DMS53 treated with DMSO at 0.1 percent for 48 hours (cell line): ENCODE measurements around the gene SLC26A3.
A peak's percentile ranks its signal among the peaks of the same experiment; 100 is the strongest.

Experiments
- DNase-seq: peaks from one replicate; lab custom pipeline; 2025; ENCODE audit not compliant: unreplicated experiment; lab: John Stamatoyannopoulos, UW

The SLC26A3 gene

DNA sequence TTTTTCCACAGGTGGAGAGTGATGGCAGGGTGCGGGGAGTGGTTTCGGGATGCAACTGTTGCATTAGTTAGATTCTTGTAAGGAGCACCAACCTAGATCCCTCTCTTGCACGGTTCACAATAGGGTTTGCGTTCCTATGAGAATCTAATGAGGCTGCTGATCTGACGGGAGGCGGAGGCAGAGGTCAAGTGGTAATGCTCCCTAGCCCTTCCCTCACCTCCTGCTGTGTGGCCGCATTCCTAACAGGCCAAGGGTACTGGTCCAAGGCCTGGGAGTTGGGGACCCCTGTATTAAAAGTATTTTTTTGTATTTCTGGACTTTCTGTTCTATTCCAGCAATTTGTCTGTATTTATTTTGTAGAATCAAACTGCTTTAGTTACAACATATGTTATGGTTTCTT, 51.9 kb downstream of the SLC26A3 start:
- no peak for DNase-seq

DNA sequence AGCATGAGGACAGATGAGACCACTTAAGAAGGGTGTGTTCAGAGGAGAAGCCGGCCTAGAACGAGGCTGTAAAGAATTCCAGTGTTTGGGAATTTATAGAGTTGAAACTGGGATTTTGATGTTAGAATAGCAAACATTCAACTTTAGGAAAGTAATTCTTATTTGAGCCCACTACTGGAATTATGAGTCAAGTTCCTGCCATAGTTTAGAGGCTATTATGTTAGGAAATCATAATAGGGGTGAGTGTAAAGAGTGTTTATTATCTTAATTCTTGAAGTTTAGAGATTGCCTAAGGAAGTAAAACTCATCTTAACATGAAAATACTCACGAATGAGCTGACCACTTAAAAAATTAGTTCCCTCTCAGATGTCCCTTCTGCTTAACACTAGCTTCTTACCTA, 57.0 kb downstream of the SLC26A3 start:
- DNase-seq, result no peak

- DNase-seq, result no peak
These were observed 58.7 kb downstream of the SLC26A3 start for GRCh38 chr7:107744345-107744750.

DNA sequence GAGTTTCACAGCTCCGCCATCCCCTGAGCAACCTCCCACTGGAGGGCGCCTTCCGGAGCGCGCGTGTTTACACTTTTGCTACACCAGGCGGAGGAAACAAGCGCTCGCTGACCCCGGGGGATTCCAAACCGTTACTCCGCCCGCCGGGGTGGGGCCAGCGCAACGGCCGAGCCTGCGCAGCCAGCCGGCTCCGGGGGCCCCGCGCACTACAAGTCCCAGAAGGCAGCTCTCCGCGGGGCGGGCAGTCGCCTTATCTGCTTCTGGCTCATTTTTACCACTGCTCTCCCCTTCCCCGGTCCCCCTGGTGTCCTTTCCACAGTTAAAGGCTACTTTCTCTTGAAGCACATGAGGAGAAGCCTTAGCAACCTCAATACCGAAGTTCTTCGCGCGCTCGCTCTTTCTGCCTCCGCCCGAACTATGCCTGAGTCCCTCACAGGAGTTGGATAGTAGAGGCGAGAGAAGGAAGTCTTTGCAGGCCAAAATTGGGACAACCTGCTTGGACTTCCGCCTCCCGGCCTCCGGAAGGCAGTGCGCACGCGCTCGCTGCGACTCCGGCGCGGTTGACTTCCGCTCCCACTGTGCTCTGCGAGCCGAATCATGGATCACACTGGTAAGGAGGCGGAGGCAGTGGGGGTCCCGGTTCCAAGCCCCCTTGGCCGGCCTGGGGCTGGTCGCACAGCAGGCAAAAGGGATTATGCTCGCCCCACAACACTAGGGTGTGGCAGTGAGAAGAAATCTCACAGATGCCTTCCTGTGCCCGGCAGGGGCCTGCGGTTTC, 59.3 kb downstream of the SLC26A3 start, which contains the start of gene CBLL1:
TSS of gene CBLL1 (plus strand) at position 576 of the 778 bp plus-strand sequence. CDS start at position 598, 22 bp downstream.
- peak; percentile 97 for DNase-seq

DNA sequence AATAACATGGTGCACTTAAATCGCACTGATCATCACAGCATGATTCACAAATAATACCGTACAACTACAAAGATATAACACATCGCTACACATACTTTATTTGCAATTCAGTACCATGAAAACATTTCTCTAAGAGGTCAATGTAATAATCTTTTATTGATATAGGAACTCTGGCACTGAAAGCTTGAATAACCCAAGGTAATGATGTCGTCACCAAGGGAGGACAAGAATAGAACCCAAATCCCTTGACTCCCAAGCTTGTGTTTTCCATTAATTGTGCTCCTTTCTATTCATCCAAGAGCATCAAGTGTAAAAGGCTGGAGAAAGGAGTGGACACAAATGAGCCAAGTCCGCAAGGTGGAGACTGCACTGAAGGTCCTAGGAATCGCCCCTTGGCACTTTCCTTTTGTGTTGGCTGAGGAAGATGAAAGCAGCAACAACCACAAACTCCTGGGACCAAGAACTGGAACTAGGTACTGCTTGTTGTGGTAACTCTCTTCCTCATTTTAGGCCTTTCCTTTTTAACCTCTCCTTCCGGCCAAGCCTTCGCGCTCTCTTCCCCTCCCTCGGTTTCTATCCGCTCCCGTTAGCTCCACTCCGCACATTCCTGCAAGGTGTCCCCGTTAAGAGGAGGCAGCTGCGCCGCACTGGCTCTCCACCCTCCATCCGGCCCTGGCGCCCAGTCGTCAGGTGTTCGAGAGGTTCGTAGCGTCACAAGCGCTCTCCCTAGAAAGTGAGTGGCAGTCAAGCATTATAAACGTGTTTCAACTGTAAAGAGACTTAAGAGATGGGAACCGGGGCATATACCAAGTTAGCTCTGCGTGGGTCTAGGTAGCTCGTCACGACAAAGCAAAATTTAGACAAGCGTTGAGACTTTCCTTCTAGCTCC, 60.1 kb downstream of the SLC26A3 start:
- peak; percentile 97 for DNase-seq

DNA sequence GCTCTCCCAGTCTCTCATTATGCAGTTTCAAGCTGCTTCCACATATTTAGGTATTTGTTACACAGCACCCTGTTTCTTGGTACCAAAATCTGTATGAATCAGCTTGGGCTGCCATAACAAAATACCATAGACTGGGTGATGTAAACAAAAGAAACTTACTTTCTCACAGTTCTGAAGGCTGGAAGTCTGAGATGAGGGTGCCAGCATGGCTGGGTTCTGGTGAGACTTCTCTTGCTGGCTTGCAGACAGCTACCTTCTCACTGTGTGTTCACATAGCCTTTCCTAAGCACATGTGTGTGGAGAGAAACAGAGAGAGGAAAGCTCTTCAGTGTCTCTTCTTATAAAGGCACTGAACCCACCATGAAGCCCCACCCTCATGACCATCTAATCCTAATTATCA, 74.7 kb downstream of the SLC26A3 start:
- no peak for DNase-seq

- no peak for DNase-seq
These were observed 76.5 kb downstream of the SLC26A3 start for GRCh38 chr7:107726356-107727130.

DNA sequence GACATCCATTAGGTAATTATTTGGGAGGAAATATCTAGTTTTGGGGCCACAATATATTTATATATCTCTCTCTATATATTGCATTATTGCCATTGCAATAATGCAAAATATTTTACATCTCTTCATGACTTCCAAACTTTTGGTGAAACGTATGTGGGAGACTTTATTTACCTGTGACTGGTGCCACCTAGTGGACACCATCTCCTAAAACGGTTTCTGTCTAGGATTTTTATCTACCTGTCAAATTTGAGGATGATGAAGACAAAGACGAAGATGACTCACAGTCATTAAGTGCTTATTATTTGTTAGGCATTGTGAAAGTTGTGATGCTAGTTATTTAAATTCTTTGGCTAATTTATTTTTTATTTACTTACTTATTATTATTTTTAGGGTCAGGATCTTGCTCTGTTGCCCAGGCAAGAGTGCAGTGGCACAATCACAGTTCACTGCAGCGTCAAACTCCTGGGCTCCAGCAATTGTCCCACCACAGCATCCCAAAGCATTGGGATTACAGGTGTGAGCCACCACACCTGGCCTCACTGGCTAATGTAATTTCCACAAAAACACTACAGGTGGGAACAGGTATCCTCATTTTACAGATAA, 77.8 kb downstream of the SLC26A3 start:
- DNase-seq, result peak; percentile 55

- no peak for DNase-seq
These were observed 79.8 kb downstream of the SLC26A3 start for GRCh38 chr7:107723255-107723654.

- no peak for DNase-seq
These were observed 81.7 kb downstream of the SLC26A3 start for GRCh38 chr7:107721286-107721685.

DNA sequence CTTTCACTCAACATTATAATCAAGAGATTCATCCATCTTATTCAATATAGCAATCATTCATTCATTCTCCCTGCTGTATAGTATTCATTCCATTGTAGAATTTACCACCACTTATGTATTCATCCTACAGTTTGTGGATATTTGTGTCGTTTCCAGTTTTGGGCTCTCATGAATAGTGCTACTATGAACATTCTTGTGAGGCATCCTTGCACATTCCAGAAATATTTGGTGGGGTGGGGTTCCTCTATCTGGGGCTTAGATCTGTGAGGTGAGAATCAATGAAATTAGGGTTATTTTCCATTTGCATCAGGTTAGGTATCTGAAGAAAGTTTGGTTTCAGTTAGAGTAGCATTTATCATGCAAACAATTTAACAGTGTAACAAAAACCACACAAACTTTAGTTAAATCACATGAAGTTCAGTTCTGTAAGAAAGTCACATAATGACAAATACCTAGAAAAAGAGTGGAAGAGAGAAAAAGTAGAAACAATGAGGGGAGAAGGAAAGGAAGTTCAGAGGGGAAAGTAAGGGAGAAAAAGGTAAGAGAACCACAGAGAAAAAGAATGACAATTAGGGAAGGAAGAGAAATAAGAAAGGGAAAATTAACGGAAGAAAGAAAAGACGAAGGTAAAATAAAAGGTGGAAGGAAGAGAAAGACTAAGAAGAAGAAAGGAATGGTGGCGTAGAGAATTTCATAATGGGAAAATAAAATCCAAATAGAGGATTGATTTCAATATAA, 84.4 kb downstream of the SLC26A3 start:
- no peak for DNase-seq

DNA sequence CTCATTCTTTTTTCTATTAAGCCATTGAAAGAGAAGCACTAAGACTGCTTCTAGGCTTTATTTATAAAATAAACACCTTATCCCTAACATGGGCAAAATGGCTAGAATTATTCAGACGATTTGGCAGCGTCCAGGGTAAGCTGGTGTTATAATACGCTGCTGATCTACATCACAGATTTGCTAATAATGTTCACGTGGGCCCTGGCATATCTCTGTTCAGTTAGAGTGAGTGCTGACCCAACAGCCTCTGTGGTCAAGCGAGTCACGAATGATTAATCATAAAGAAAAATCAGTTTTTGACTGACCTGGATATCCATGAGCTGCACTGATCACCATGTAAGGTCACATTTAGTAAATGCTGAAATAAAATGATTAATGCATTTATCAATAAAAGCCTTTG, 87.5 kb downstream of the SLC26A3 start:
- no peak for DNase-seq
